Measurements from ENCODE around the gene SH3D21.
A peak's percentile ranks its signal among the peaks of the same experiment; 100 is the strongest.

Gene SH3D21

DNA sequence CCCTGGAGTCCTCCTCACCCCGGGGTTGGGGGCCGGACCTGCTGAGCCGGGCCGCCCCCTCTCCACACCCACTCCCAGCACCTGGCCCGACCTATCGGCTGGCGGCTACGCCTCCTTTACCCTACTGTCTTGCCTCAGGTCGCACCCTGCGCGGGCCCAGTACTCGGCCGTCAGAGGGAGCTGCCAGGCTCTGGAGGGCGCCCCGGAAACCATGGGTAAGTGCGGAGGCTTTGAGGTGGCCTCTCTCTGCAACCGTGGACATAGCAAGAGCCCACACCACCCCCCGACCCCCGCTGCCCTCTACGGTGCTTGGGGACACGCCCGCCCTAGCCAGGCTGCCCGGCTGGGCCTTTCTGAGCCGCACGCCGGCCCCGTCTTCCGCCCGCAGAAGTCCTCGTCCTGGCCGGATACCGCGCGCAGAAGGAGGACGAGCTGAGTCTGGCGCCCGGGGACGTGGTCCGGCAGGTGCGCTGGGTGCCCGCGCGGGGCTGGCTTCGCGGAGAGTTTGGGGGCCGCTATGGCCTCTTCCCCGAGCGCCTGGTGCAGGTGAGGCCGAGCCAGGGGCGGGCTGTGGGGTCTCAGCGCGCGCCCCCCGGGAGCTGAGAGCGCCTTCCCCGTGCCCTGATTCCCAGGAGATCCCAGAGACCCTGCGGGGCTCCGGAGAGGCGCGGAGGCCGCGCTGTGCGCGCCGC lies at the start of gene SH3D21:
Gene SH3D21 (plus strand): TSS at position 159 of the 692 bp plus-strand sequence. CDS start 53 bp downstream, at position 212.
- peak; percentile 67 for DNase-seq (ENCODE audit: low spot score)

- DNase-seq (ENCODE audit: low spot score): no peak
These were observed 49.4 kb upstream of the SH3D21 start for GRCh38 chr1:36256558-36257374.

DNA sequence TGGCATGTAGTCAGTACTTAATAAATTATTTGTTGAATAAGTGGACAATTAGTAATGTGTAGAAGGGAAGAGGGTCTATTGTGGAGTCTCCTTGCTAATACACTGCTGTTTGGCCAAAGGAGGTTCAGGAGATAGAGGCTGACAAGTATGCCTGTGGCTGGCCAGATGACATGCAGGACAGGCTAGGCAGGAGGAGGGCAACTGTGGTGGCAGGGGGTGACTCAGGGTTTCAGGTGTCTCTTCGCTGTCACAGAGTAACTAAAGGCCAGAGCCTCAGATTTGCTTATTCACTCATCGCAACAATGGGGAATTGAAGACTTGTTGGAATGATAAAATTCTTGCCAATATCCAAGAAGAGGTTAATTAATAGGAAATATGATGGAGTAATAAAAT lies 48.8 kb upstream of the SH3D21 start:
- no peak for DNase-seq (ENCODE audit: low spot score)

DNA sequence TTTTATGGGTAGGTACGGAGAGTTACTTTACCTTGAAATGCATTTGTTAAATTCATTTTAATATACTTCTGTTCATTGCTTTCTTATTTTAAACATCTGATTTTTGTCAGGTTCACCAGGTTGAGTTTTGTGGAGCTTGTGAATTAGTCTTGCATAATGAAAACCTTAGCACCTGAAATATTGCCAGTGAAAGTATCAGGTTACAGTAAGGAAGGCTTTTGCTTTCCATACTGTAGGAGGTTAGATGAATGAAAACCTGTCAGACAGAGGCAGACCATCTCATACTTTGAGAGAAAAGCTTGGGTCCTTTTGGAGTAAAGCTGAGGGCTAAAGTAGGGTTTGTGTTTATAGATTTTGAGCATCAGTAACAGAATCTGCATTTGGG lies 47.2 kb upstream of the SH3D21 start:
- no peak for DNase-seq (ENCODE audit: low spot score)

DNA sequence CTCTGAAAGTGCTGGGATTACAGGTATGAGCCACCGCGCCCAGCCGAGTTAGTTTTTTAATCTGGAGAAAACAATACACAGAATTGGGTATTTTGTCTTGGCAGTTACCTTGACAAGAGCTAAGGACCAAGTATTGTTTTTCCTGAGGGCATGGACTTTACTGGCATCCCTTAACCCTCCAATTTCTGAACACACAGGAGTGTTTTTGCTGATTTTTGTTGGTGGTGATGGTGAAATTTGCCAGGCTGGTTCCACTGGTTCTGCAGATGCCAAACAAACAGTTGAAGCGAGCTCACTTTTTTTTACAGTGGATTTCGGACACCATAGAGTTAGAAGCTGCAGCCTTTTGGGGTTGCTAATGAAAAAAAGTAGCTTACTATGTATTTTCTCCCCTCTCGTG lies 37.2 kb upstream of the SH3D21 start:
- DNase-seq (ENCODE audit: low spot score): no peak

- DNase-seq (ENCODE audit: low spot score): no peak
These were observed 36.7 kb upstream of the SH3D21 start for GRCh38 chr1:36269408-36269838.

DNA sequence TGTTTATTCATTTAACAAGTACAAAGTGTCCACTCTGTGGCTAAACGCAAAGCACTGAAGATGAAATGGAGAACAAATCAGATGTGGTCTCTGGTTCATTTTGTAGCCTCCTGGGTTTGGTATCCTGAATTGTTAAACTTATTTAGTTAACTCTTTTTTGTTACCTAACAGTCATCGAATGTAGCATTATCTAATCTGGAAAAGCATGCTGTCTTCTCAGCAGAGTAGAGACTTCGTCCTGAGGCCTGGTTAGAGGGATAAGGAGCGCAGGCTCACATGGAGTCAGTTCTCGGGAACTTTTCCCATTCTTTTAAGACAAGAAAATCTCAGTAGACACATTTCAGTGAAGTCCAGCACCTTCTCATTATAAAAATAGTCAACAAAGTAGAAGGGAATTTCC lies 33.1 kb upstream of the SH3D21 start:
- no peak for DNase-seq (ENCODE audit: low spot score)

DNA sequence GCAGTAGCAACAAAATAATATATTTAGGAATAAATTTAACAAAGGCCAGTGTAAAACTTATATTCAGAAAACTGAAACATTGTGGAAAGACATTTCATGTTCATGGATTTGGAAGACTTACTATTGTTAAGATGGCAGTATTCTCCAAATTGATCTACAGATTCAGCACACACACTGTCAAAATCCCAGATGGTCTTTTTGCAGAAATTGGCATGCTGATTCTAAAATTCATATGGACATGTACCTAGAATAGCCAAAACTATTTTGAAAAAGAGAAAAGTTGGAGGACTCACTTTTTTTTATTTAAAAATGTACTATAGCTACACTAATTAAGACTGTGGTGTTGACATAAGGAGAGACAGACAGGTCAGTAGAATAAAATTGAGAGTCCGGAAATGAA lies 32.0 kb upstream of the SH3D21 start:
- DNase-seq (ENCODE audit: low spot score): no peak

DNA sequence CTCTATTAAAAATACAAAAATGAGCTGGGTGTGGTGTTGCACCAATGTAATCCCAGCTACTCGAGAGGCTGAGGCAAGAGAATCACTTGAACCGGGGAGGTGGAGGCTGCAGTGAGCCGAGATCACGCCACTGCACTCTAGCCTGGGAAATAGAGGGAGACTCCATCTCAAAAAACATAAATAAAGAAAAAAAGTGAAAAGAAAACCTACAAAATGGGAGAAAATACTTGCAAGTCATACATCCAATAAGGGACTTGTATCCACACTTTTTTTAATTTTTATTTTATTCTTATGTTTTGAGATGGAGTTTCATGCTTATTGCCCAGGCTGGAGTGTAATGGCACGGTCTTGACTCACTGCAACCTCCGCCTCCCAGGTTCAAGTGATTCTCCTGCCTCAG lies 29.5 kb upstream of the SH3D21 start:
- DNase-seq (ENCODE audit: low spot score): no peak

- DNase-seq (ENCODE audit: low spot score): no peak
These were observed 26.9 kb upstream of the SH3D21 start for GRCh38 chr1:36279110-36279788.

DNA sequence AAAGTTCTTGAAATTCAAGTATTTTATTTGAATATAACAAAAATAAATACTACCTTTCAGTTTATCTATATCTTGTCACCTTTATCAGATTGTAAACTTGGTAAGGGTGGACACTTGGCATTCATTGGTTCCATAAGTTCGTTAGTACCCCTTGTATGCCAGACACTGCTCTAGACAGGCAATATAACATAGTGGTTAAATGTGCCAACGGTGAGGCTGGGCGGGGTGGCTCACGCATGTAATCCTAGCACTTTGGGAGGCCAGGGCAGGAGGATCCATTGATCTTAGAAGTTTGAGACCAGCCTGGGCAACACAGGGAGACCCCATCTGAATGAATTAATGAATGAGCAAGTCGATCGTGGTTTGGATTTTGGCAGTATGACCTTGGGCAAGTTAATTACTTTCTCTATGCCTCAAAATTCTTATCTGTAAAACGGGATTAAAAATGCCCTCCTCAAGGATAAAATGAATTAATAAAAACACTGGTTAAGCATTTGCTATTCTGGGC lies 26.3 kb upstream of the SH3D21 start:
- DNase-seq (ENCODE audit: low spot score): no peak

- no peak for DNase-seq (ENCODE audit: low spot score)
These were observed 22.1 kb upstream of the SH3D21 start for GRCh38 chr1:36284061-36284460.

- DNase-seq (ENCODE audit: low spot score): no peak
These were observed 21.7 kb upstream of the SH3D21 start for GRCh38 chr1:36284517-36284916.

- DNase-seq (ENCODE audit: low spot score): peak; percentile 88
These were observed 20.6 kb upstream of the SH3D21 start for GRCh38 chr1:36285443-36286101.

GRCh38 chr1:36286802-36287201 lies 19.4 kb upstream of the SH3D21 start:
- no peak for DNase-seq (ENCODE audit: low spot score)

- no peak for DNase-seq (ENCODE audit: low spot score)
These were observed 18.6 kb upstream of the SH3D21 start for GRCh38 chr1:36287595-36287994.

- no peak for DNase-seq (ENCODE audit: low spot score)
These were observed 10.8 kb upstream of the SH3D21 start for GRCh38 chr1:36295390-36295789.

DNA sequence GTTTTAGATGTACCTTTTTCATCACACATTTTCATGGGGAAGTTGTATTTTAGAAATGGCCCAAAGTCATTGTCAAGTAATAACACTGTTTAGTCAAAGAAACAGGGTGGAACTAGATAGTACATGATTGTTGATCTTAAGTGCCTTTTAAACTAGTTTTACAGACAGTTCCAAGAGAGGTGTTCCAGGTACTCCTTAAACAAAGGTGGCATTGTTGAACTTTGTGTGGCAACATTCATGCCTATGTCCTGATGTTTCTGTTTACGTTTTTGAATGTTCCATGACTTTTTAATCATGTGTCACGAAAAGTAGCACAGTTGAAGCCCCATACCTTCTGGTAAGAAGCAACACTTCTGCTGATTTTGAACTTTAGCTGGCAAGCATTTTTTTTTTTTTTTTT lies 9.1 kb upstream of the SH3D21 start:
- no peak for DNase-seq (ENCODE audit: low spot score)

- no peak for DNase-seq (ENCODE audit: low spot score)
These were observed 7.5 kb upstream of the SH3D21 start for GRCh38 chr1:36298640-36299039.

DNA sequence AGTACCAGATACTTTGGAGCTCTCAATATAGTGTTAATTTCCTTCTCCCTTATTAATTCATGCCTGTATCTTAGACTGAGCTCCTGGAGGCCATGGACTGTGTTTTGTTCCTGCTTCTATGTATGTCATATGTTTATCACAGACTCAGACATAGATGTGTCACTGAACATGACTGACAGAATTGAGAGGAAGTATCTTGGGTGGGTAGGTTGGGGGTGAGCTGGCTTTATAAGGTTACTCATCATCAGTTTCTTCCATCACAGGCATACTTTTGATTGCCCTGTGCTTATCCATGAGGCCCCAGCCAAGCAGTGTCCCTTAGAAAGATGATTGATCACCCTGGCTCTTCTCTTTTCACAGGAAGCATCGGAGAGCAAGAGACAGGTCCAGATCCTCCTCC lies 5.6 kb upstream of the SH3D21 start:
- DNase-seq (ENCODE audit: low spot score): peak; percentile 57

GRCh38 chr1:36301220-36301619 lies 4.9 kb upstream of the SH3D21 start:
- DNase-seq (ENCODE audit: low spot score): no peak

- no peak for DNase-seq (ENCODE audit: low spot score)
These were observed 2.9 kb upstream of the SH3D21 start for GRCh38 chr1:36303244-36303643.
